Fibroblast of mammary gland (primary cell): ENCODE results near the gene DOK7.
"Not testable (repeated sequence)": the region's sequence is repeated elsewhere in the genome, so short reads cannot be mapped to it uniquely, and the experiment has no call there.

ENCODE experiments used
- DNase-seq: peaks from one replicate; pipeline ENCODE4 v3.0.0-alpha.2; 2010; ENCODE audit warnings: low read depth
- H3K4me3 ChIP-seq: 2 replicates; pipeline ENCODE4 v1.5.1; 2011; ENCODE audit warnings: low read depth, mild to moderate bottlenecking, low read length, moderate library complexity; ENCODE audit not compliant: control insufficient read depth
- TF ChIP-seq, protein P1 (sequence below): conservative IDR thresholded peaks from 2 replicates; pipeline ENCODE4 v1.5.1; 2011; ENCODE audit warnings: low read depth, low read length, inconsistent platforms; ENCODE audit not compliant: control insufficient read depth, insufficient read depth

DOK7 gene

DNA sequence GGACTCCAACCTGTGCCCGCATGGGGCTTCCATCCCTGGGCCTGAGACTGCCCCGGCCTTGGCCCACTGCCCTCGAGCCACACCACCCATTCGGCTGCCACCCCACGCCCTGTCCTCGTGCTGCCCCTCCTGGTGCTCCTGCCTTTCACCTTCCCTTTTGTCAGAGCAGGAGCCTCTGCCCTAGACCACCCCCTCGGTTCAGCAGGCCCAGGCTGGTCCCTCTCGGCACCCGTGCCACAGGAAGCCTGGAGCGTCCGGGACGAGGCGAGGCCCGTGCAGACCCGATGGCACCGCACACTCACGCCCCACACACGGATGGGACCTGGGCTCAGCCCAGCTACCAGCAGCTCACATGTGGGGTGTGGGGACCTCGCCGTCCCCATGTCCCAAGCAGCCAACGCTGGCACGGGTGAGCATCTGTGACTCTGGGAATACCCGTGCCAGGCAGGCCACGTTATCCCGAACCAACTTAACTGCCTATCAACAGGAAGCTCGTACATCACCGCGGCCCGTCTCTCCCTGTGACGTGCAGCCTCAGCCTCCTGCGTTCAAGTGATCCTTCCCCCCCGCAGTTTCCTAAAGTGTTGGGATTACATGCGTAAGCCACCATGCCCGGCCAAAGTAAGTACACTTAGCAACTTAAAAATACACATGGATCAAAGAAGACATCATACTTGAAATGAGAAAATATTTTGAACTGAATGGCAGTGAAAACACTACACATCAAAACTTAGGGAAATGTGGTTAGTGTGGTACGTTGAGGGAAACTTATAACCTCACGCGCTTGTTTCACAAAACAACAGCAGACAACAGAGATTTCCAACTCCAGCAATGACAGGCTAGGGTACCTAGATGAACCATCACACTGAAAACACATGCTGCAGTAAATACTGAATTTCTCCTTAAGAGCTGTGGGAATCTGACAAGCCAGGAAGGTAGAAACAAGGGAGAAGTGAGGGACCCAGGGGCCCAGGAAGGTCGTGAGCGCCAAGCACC, 40.1 kb downstream of the DOK7 start:
- TF ChIP-seq, protein P1, sequence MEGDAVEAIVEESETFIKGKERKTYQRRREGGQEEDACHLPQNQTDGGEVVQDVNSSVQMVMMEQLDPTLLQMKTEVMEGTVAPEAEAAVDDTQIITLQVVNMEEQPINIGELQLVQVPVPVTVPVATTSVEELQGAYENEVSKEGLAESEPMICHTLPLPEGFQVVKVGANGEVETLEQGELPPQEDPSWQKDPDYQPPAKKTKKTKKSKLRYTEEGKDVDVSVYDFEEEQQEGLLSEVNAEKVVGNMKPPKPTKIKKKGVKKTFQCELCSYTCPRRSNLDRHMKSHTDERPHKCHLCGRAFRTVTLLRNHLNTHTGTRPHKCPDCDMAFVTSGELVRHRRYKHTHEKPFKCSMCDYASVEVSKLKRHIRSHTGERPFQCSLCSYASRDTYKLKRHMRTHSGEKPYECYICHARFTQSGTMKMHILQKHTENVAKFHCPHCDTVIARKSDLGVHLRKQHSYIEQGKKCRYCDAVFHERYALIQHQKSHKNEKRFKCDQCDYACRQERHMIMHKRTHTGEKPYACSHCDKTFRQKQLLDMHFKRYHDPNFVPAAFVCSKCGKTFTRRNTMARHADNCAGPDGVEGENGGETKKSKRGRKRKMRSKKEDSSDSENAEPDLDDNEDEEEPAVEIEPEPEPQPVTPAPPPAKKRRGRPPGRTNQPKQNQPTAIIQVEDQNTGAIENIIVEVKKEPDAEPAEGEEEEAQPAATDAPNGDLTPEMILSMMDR: no peak
- no peak overlapping the region for H3K4me3 ChIP-seq
- no peak for DNase-seq

DNA sequence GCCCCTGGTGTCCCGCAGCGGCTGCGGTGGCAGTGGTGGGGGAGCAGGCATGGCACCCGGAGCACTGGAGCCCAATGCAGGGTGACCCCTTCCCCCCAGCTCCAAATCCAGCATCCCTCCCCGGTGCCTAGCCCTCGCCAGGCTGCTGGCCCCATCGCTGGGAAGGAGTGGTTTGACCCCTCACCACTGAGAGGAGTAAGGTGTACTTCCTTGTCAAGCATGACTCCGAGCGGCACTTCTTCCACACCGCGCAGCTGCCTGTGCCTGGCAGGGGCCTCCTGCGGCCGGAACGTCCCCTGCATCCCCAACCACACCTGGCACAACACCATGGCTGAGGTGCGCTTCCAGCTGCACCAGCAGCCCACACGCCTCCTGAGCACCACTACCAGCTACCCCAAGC, 42.1 kb downstream of the DOK7 start:
- TF ChIP-seq, protein P1: no peak
- H3K4me3 ChIP-seq: no peak overlapping the region
- DNase-seq: no peak

DNA sequence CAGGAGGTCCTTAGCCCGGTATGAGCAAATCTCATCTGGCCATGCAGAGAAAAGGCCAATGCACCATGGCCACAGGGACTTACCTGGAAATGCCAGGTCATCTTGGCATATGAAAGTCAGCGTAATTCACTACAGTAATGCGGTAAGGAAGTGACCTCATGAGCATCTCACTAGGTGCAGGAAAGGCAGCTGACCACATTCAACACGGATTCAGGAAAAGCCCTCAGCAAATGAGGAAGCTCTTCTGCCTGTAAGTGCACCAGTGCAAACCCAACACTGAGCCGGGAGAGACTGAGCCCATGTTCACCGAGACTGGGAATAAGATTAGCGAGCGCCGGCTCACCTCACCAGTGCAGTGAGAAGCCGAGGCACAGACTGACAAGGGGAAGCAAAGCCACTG, 45.4 kb downstream of the DOK7 start:
- H3K4me3 ChIP-seq: no peak overlapping the region
- no peak for DNase-seq
- TF ChIP-seq, protein P1: no peak

DNA sequence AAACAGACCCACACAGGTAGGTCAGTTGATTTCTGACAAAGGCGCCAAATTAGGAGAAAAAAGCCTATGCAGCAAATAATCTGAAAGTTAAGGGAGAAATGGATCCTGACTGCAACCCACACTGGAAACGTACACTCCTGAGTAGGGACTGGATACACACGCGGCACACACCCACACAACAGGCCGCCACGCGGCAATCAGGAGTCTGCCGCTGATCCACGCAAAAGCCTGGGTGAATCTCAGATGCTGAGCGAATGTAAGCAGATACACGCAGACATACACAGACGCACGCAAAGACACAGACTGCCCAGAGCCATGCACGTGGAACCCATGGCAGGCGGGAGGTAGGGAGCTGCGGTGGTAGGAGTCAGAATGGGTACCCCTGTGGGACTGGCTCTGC, 47.4 kb downstream of the DOK7 start:
- no peak overlapping the region for H3K4me3 ChIP-seq
- DNase-seq: no peak
- TF ChIP-seq, protein P1: no peak

DNA sequence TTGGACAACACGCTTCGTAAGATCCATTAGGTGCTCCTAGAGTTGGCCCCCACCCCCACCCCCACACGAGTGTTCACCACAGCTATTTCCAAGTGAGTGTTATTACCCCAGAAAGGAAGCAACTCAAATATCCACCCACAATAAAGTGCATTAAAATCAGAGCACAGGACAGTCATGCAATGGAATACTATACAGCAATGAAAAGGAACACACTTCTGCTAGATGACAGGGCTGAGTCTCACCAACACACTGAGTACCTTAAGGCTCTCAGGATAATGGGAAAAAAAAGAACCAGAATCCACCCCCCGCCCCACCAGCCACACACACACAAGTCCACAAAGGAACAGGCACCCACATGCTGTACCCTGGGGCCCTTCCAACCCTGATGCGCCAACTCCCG, 48.1 kb downstream of the DOK7 start:
- no peak overlapping the region for H3K4me3 ChIP-seq
- no peak for DNase-seq

DNA sequence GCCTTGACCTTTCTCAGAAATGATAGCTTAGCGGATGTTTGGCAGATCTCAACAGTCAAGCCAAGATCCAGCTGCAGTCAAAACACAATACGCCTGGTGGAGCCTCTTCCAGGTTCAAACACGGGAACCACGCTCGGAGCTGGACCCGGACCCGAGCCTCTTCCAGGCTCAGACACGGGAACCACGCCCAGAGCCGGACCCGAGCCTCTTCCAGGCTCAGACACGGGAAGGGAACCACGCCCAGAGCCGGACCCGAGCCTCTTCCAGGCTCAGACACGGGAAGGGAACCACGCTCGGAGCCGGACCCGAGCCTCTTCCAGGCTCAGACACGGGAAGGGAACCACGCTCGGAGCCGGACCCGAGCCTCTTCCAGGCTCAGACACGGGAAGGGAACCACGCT, 48.5 kb downstream of the DOK7 start:
- DNase-seq: not testable (repeated sequence)

More for the DNA sequence above, 48.1 kb downstream of the DOK7 start:
- TF ChIP-seq, protein P1: no peak

DNA sequence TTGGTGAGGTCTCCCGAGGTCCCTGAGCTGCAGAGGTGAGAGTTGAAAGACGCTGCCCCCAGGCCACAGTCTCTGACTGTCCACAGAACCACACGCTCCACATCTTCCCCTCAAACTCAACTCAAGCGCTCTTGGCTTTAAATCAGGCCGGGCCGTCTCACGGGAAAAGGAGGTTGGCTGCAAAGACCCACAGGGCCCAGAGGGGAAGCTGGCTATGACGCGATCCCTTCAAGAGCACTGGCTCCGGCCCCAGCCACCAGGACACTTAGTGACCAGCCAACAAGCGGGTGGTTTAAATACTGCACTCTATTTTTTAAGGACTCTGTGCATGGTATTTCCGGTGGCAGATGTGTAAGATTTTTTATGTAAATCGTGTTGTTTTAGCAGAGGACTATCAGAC, 49.2 kb downstream of the DOK7 start:
- no peak overlapping the region for H3K4me3 ChIP-seq
- no peak for DNase-seq
- TF ChIP-seq, protein P1: no peak

More for the DNA sequence above, 48.5 kb downstream of the DOK7 start:
- not testable (repeated sequence) for H3K4me3 ChIP-seq
